ENCODE results near the gene PDIA3.
"Not testable (repeated sequence)": the region's sequence is repeated elsewhere in the genome, so short reads cannot be mapped to it uniquely, and the experiment has no call there.

Gene PDIA3

GRCh38 chr15:43746245-43746902, at the start of gene PDIA3:
Gene PDIA3 (plus strand): TSS chr15:43746438. CDS start chr15:43746540, 102 bp downstream.
- in situ Hi-C loops (cut with HindIII; ENCODE audit: low sequenced_read_pairs): not testable (repeated sequence)

GRCh38 chr15:43702174-43702573, 44.1 kb upstream of the PDIA3 start:
- in situ Hi-C loops (cut with HindIII; ENCODE audit: low sequenced_read_pairs): no loop called here

GRCh38 chr15:43702701-43703424, 43.4 kb upstream of the PDIA3 start:
- in situ Hi-C loops (cut with HindIII; ENCODE audit: low sequenced_read_pairs): no loop called here

- in situ Hi-C loops (cut with HindIII; ENCODE audit: low sequenced_read_pairs): not testable (repeated sequence)
Measured at GRCh38 chr15:43710431-43711131, 35.7 kb upstream of the PDIA3 start.

GRCh38 chr15:43723151-43723550, 23.1 kb upstream of the PDIA3 start:
- in situ Hi-C loops (cut with HindIII; ENCODE audit: low sequenced_read_pairs): no loop called here

- in situ Hi-C loops (cut with HindIII; ENCODE audit: low sequenced_read_pairs): not testable (repeated sequence)
Measured at GRCh38 chr15:43726306-43726705, 19.9 kb upstream of the PDIA3 start.

GRCh38 chr15:43728053-43728725, 18.0 kb upstream of the PDIA3 start:
- in situ Hi-C loops (cut with HindIII; ENCODE audit: low sequenced_read_pairs): not testable (repeated sequence)

GRCh38 chr15:43735416-43735815, 10.8 kb upstream of the PDIA3 start:
- in situ Hi-C loops (cut with HindIII; ENCODE audit: low sequenced_read_pairs): no loop called here

GRCh38 chr15:43746903-43747309, 668 bp downstream of the PDIA3 start:
- in situ Hi-C loops (cut with HindIII; ENCODE audit: low sequenced_read_pairs): not testable (repeated sequence)

GRCh38 chr15:43748376-43748775, 2.1 kb downstream of the PDIA3 start:
- in situ Hi-C loops (cut with HindIII; ENCODE audit: low sequenced_read_pairs): no loop called here

- in situ Hi-C loops (cut with HindIII; ENCODE audit: low sequenced_read_pairs): no loop called here
Measured at GRCh38 chr15:43749690-43750345, 3.6 kb downstream of the PDIA3 start.

- in situ Hi-C loops (cut with HindIII; ENCODE audit: low sequenced_read_pairs): no loop called here
Measured at GRCh38 chr15:43751885-43752284, 5.6 kb downstream of the PDIA3 start.

- in situ Hi-C loops (cut with HindIII; ENCODE audit: low sequenced_read_pairs): no loop called here
Measured at GRCh38 chr15:43762824-43763223, 16.6 kb downstream of the PDIA3 start.

- in situ Hi-C loops (cut with HindIII; ENCODE audit: low sequenced_read_pairs): no loop called here
Measured at GRCh38 chr15:43763819-43764446, 17.7 kb downstream of the PDIA3 start.

- in situ Hi-C loops (cut with HindIII; ENCODE audit: low sequenced_read_pairs): no loop called here
Measured at GRCh38 chr15:43769584-43770228, 23.5 kb downstream of the PDIA3 start.

- in situ Hi-C loops (cut with HindIII; ENCODE audit: low sequenced_read_pairs): no loop called here
Measured at GRCh38 chr15:43771816-43772215, 25.6 kb downstream of the PDIA3 start.

- in situ Hi-C loops (cut with HindIII; ENCODE audit: low sequenced_read_pairs): no loop called here
Measured at GRCh38 chr15:43772624-43773023, 26.4 kb downstream of the PDIA3 start.

- in situ Hi-C loops (cut with HindIII; ENCODE audit: low sequenced_read_pairs): no loop called here
Measured at GRCh38 chr15:43774062-43774461, 27.8 kb downstream of the PDIA3 start.

GRCh38 chr15:43775411-43775965, 29.2 kb downstream of the PDIA3 start:
- in situ Hi-C loops (cut with HindIII; ENCODE audit: low sequenced_read_pairs): no loop called here
